ENCODE results near the gene ARHGAP4.

Gene ARHGAP4

DNA sequence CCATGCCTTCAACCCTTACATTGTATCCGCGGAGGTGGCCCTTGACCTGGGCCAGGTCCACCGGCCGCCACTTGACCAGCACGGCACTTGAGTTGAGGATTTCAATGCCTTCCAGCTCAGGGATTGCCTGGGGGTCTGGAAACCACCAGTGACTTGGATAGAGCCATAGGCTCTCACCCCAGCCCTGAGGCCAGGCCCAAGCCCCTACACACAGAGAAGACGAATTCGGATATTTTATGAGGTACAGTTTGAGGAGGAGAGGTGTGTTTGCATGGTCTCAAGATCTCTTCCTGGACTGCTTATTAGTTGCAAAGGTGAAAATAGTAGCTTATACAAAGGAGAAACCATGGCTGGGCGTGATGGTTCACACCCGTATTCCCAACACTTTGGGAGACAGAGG is 60.4 kb downstream of the ARHGAP4 start:
- Histone ChIP-seq H3K4me1 (ENCODE audit: control insufficient read depth, low read depth, low read length) (no peaks in the 10 kb centered on the region), H3K4me3 (ENCODE audit: low read length) (no peak overlapping the region), H3K9me3 (ENCODE audit: control insufficient read depth, low read depth, low read length) (peaks cover 3% of the 10 kb centered on the region), H3K27ac (ENCODE audit: low read length) (no peak overlapping the region), H3K36me3 (ENCODE audit: control insufficient read depth, low read depth, low read length) (peaks cover 3% of the 10 kb centered on the region), H3K27me3 (ENCODE audit: control insufficient read depth, insufficient read depth, low read length) (no peaks in the 10 kb centered on the region), H3K9ac (ENCODE audit: low read length) (no peak overlapping the region)

DNA sequence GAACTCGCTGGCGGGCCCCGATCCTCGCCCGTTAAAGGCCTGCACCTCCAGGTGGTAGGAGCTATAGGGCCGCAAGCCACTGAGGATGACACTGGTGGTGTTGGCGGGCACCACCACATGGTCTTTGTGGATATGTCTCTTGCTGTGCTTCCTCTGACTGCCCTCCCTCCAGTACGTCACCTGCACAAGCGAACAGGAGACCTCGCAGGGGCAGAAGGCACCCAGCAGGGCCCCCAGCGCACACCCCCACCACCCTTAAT is 60.8 kb downstream of the ARHGAP4 start:
- Histone ChIP-seq H3K9me3 (ENCODE audit: control insufficient read depth, low read depth, low read length) (peaks cover 3% of the 10 kb centered on the region), H3K27ac (ENCODE audit: low read length) (no peak overlapping the region), H3K9ac (ENCODE audit: low read length) (no peak overlapping the region), H3K27me3 (ENCODE audit: control insufficient read depth, insufficient read depth, low read length) (no peaks in the 10 kb centered on the region), H3K4me3 (ENCODE audit: low read length) (no peak overlapping the region), H3K36me3 (ENCODE audit: control insufficient read depth, low read depth, low read length) (peaks cover 3% of the 10 kb centered on the region), H3K4me1 (ENCODE audit: control insufficient read depth, low read depth, low read length) (no peaks in the 10 kb centered on the region)

DNA sequence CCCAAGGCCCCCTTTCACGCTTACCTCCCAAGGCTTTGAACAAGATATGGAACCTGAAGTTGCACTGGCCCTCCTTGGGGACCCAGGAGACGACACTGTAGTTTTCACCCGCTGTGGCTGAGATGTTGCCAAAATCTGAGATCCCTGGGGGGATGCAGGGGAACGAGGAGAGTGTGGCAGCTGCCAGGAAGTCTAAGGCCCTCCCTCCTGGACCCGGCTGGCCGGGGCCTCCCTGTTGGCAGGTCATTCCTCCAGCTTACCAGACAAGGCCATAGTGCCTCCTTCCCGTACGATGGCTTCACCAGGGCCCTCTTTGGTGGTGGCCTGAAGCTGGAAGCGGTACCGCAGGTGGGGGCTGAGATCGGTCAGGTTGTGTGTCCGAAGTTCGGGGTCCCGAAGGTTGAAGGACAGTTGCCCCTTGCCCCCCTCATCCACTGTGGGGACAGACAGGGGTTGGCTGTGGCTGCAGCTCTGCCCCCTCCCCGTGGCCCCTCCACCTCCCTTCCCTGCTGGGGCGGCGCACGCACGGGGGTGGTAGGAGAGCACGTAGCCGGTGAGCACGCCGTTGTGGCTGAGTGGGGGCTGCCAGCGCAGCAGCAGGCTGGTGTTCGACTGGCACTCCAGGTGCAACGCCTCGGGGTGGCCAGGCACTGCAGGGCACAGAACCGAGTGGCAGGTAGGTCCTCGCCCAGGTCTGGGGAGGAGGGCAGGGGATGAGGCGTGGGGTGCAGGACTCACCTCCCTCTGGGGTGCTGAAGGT is 61.3 kb downstream of the ARHGAP4 start:
- peaks cover 3% of the 10 kb centered on the region for H3K36me3 ChIP-seq (ENCODE audit: control insufficient read depth, low read depth, low read length)
- H3K4me1 ChIP-seq (ENCODE audit: control insufficient read depth, low read depth, low read length) = no peaks in the 10 kb centered on the region
- H3K27ac ChIP-seq (ENCODE audit: low read length) = no peak overlapping the region
- H3K9me3 ChIP-seq (ENCODE audit: control insufficient read depth, low read depth, low read length) = peaks cover 1% of the 10 kb centered on the region
- no peaks in the 10 kb centered on the region for H3K27me3 ChIP-seq (ENCODE audit: control insufficient read depth, insufficient read depth, low read length)
- H3K4me3 ChIP-seq (ENCODE audit: low read length) = no peak overlapping the region
- H3K9ac ChIP-seq (ENCODE audit: low read length) = no peak overlapping the region

DNA sequence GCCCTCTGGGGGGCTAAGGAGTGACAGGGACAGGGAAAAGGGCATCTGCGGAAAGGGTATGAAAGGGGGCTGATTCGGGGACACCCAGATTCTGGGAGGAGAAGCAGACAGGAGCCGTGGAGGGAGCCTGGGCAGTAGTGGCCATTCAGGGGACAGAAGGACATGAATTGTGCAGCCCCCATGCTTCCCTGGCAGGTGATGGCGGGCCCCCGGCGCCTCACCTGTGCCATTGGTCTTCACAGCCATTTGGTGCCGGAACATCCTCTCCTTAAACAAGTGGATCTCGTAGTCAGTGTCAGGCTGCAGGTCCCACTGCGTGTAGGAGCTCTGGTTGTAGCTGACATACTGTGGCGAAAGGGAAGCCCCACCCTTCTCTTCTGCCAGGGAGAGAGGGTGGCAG is 62.0 kb downstream of the ARHGAP4 start:
- H3K4me3 ChIP-seq (ENCODE audit: low read length) = no peak overlapping the region
- peaks cover 3% of the 10 kb centered on the region for H3K36me3 ChIP-seq (ENCODE audit: control insufficient read depth, low read depth, low read length)
- no peak overlapping the region for H3K27ac ChIP-seq (ENCODE audit: low read length)
- no peaks in the 10 kb centered on the region for H3K4me1 ChIP-seq (ENCODE audit: control insufficient read depth, low read depth, low read length)
- H3K27me3 ChIP-seq (ENCODE audit: control insufficient read depth, insufficient read depth, low read length) = no peaks in the 10 kb centered on the region
- H3K9me3 ChIP-seq (ENCODE audit: control insufficient read depth, low read depth, low read length) = no peaks in the 10 kb centered on the region
- no peak overlapping the region for H3K9ac ChIP-seq (ENCODE audit: low read length)

DNA sequence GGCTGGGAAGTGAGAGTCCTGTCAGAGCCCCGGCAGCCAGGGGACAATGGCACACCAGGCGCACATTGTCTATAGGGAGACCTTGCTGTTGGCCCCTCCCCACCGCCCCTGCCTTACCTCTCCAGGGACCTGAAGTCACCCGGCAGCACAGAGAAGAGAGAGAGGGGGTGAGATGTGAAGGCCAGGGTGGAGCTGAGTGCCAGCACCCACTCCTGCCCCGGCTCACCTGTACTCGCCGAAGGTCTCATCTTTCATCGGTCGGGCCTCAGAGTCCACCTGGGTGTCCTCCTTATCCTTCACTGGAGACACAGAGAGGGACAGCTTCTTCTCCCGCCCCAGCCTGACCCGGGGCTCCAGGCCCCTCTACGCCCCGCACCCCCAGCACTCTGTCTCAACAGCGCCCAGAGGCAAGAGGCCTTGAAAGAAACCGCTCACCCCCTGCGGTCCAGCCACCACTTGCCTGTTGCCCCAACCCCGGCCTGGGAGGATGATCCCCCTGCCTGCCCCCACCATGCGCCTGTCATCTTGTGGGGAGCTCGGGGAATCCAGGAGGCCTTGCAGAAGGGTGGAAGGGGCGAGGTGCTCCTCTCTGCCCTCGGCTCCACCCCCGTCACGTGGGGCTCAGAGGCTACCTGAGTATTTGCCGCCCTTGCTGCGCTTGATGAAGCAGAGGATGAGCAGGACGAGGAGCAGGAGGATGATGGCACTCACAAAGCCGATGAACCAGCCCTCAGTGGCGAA is 62.6 kb downstream of the ARHGAP4 start:
- Histone ChIP-seq H3K27me3 (ENCODE audit: control insufficient read depth, insufficient read depth, low read length) (no peaks in the 10 kb centered on the region), H3K4me3 (ENCODE audit: low read length) (no peak overlapping the region), H3K4me1 (ENCODE audit: control insufficient read depth, low read depth, low read length) (no peaks in the 10 kb centered on the region), H3K27ac (ENCODE audit: low read length) (no peak overlapping the region), H3K9ac (ENCODE audit: low read length) (no peak overlapping the region), H3K9me3 (ENCODE audit: control insufficient read depth, low read depth, low read length) (peaks cover 3% of the 10 kb centered on the region), H3K36me3 (ENCODE audit: control insufficient read depth, low read depth, low read length) (peaks cover 3% of the 10 kb centered on the region)

DNA sequence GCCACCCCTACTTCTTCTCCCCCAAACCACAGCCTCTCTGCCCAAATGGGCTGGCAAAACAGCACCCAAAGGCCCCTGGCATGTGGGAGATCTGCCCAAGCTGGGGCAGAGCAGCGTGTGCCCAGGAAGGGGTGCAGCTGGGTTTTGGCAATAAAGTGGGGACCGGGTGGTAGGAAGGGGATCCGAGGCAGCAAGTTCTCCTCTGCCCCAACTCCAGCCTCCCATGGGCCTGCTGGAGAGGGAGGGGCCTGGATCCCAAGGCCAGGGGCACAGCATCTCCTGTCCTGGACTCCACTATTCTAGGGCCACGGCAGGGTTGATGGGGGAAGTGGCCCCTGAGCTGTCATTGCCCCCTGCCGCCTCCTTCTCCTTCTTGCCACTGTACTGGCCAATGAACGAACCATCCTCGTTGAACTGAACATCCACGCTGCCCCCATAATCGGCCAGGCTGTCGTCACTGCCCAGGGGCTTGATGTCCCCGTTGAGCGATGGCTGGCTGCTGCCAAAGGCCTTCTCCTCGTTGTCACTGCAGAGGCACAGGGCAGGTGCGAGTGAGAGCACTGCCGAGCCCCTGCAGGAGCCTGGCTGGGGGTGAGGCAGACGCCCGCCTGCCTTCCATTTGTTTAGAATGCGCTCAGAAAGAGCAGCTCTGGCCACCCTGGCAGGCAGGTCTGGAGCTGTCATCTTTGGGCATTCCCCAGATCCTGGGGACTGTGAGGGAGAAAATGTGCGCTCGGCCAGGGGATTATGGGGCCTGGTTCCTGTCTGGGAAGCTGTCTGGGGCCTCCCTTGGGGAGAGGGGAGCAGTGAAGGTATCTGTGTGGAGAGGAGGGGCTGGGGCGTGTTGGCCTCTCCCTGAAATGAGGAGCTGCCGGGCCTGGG is 63.5 kb downstream of the ARHGAP4 start:
- Histone ChIP-seq H3K9ac (ENCODE audit: low read length) (no peak overlapping the region), H3K36me3 (ENCODE audit: control insufficient read depth, low read depth, low read length) (no peaks in the 10 kb centered on the region), H3K27ac (ENCODE audit: low read length) (no peak overlapping the region), H3K27me3 (ENCODE audit: control insufficient read depth, insufficient read depth, low read length) (no peaks in the 10 kb centered on the region), H3K4me3 (ENCODE audit: low read length) (no peak overlapping the region), H3K4me1 (ENCODE audit: control insufficient read depth, low read depth, low read length) (no peaks in the 10 kb centered on the region), H3K9me3 (ENCODE audit: control insufficient read depth, low read depth, low read length) (peaks cover 7% of the 10 kb centered on the region)

DNA sequence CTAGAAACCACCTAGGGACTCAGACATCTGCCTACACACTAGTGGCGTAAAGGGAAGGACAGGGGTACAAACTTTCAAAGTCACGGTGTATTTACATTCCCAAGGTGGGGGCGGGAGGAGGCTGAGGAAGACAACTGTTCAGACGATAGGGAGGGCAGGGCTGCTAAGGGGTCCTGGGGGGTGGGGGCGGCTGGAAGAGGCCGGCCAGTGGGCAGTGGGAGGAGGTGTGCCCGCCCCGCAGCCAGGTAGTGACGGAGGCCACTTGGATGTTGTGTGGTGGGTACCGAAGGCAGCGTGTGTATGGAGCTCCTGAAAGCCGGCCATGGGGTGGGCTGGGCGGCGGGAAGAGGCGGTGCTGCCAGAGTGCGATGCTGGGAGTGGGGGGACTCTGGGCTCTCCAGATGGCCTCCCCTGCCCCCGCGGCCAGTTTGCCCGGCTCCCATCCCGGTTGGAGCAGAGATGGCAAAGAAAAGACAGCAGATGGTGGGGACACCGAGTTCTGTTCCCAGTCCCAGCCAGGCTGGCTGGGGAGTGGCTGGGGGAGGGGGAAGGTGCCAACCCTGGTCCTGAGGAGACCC is 64.2 kb downstream of the ARHGAP4 start:
- Histone ChIP-seq H3K4me3 (ENCODE audit: low read length) (no peak overlapping the region), H3K27ac (ENCODE audit: low read length) (no peak overlapping the region), H3K4me1 (ENCODE audit: control insufficient read depth, low read depth, low read length) (no peaks in the 10 kb centered on the region), H3K9me3 (ENCODE audit: control insufficient read depth, low read depth, low read length) (peaks cover 7% of the 10 kb centered on the region), H3K27me3 (ENCODE audit: control insufficient read depth, insufficient read depth, low read length) (no peaks in the 10 kb centered on the region), H3K36me3 (ENCODE audit: control insufficient read depth, low read depth, low read length) (no peaks in the 10 kb centered on the region), H3K9ac (ENCODE audit: low read length) (no peak overlapping the region)

DNA sequence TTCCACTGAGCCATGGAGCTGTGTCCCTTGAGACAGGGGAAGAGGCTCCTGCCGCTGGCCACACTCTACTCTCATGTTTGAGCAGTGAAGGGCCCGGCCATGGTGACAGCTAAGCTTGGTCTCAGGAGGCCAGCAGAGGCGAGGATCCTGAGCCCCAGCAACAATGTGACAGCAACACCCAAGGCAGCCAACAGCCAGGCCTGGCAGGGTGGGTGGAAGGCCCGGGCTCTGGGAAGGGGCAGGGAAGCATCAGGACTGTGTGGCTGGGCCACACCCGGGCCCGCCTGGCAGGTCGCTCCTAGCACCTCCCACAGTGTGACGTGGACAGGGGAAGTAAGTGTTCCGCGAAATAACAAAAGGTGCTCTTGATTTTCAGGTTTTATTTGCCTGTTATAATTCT is 64.9 kb downstream of the ARHGAP4 start:
- H3K36me3 ChIP-seq (ENCODE audit: control insufficient read depth, low read depth, low read length) = no peaks in the 10 kb centered on the region
- no peak overlapping the region for H3K27ac ChIP-seq (ENCODE audit: low read length)
- no peak overlapping the region for H3K4me3 ChIP-seq (ENCODE audit: low read length)
- H3K27me3 ChIP-seq (ENCODE audit: control insufficient read depth, insufficient read depth, low read length) = no peaks in the 10 kb centered on the region
- H3K9me3 ChIP-seq (ENCODE audit: control insufficient read depth, low read depth, low read length) = peaks cover 7% of the 10 kb centered on the region
- no peak overlapping the region for H3K9ac ChIP-seq (ENCODE audit: low read length)
- H3K4me1 ChIP-seq (ENCODE audit: control insufficient read depth, low read depth, low read length) = no peaks in the 10 kb centered on the region

Data from iPS-18a (cell line).